Esophagus muscularis mucosa (tissue), 4 donors: ENCODE data around the gene TMEM86B. TPM values are rescaled to one million over a fixed set of nuclear protein-coding genes. Genes with fewer than 3 reads are reported as not detected.

Source experiments
- DNase-seq: peaks from one replicate; pipeline ENCODE4 v3.0.0-alpha.2; 2017; ENCODE audit errors: extremely low spot score
- H3K27ac ChIP-seq, 4 donors: fragments of 200-600 bp; sonication (generic); replicated peaks in 1 of 4; 1 replicate in 3 of 4; 2 replicates in 1 of 4; pipeline ENCODE4 v1.5.1; 2016 to 2019; ENCODE audit warnings: mild to moderate bottlenecking in 1 of 4
- H3K27me3 ChIP-seq, 4 donors: fragments of 200-600 bp; sonication (generic); one replicate each; pipeline versions ENCODE4 v1.5.1 to v1.6.0; 2016 to 2019
- H3K36me3 ChIP-seq, 4 donors: fragments of 200-600 bp; sonication (generic); one replicate each; pipeline ENCODE4 v1.5.1; 2016 to 2019
- H3K4me1 ChIP-seq, 4 donors: fragments of 200-600 bp; sonication (generic); one replicate each; pipeline ENCODE4 v1.5.1; 2016 to 2019
- H3K4me3 ChIP-seq, 4 donors: fragments of 200-600 bp; sonication (generic); 1 replicate in 2 of 4; 2 replicates in 2 of 4; pipeline ENCODE4 v1.5.1; 2016 to 2019; ENCODE audit warnings: mild to moderate bottlenecking in 4 of 4, moderate library complexity in 1 of 4
- H3K9me3 ChIP-seq, 4 donors: fragments of 200-600 bp; sonication (generic); 1 replicate in 3 of 4; 2 replicates in 1 of 4; pipeline ENCODE4 v1.5.1; 2016 to 2019
- CTCF ChIP-seq, 3 experiments: fragments of 200-600 bp in 2 of 3; fragments of 450-650 bp in 1 of 3; sonication (generic) in 2 of 3; IDR thresholded peaks; one replicate each; pipeline ENCODE4 v1.5.1; 2017 to 2019; ENCODE audit warnings: antibody characterized with exemption in 3 of 3, mild to moderate bottlenecking in 2 of 3, moderate library complexity in 1 of 3
- EP300 ChIP-seq: sonication (generic); formaldehyde crosslinking; IDR thresholded peaks from one replicate; pipeline ENCODE4 v1.6.1; 2017; ENCODE audit warnings: antibody characterized with exemption
- POLR2A ChIP-seq: fragments of 450-650 bp; IDR thresholded peaks from one replicate; pipeline ENCODE4 v1.6.1; 2017; ENCODE audit warnings: antibody characterized with exemption, moderate library complexity, mild to moderate bottlenecking, low read depth
- POLR2AphosphoS5 ChIP-seq, 2 donors: sonication (generic); formaldehyde crosslinking; IDR thresholded peaks; one replicate each; pipeline ENCODE4 v1.6.1; 2017; ENCODE audit warnings: antibody characterized with exemption in 2 of 2
- WGBS: methylation state at CpG from one replicate; pipeline ENCODE4 v1.1.5; 2018; 5-methylcytosine and 5-hydroxymethylcytosine counted together
- intact Hi-C: fragments of 100-400 bp; cut with DNase I; formaldehyde crosslinking; loops from one replicate; pipeline ENCODE4 v1.15.1; 2023
- total RNA-seq, 4 donors: library from RNA; depleted of rRNA; stranded (reverse); fragments of >200 nt; gene quantifications; one replicate each; pipeline versions ENCODE4 v1.1.0 to v1.2.1, GENCODE V29; 2016

TMEM86B gene
- total RNA-seq, 4 donors from 2014 or later = 1.7 to 2.8 (median 2.4) TPM

DNA sequence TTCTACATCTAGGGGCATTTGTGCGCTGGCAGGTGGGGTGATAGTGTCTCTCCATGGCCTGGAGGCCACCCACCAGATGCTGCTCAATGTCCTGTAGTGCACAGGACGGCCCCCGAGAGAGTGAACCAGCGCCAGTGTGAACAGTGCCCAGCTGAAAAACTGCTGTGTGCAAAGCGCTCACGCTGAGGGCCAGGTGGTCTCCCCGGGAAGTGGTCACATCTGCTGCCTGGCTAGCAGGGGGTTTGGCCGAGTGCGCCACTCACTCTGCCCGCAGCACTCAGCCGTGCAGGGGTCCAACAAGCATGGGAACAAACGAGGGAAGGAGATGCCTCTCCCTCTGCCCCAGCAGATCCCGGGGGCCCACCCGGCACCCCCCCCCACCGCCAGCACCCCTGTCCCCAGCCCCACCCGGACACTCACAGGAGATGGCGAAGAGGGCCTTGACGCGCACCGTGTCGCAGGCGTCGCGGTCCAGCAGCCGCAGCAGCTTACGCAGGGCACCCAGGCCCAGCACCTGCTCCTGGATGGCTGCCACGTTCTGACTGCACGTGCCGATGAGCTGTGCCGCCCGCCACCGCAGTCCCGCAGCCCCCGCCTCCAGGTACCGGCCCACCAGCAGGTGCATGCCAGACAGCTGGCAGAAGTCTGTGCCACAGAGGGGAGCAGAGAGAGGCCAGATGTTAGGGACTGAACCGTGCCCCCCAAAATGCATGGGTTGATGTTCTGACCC lies 45.6 kb upstream of the TMEM86B start:
- H3K27ac ChIP-seq = no peak overlapping the region
- no peak overlapping the region for H3K4me3 ChIP-seq
- intact Hi-C loops = no loop called here
- WGBS = 96% methylated on average over 8 of the region's 36 CpGs
- no peaks in the 10 kb centered on the region for H3K9me3 ChIP-seq
- H3K36me3 ChIP-seq = peaks cover 23 to 91% (median 71%) of the 10 kb centered on the region in 4 donors
- peaks cover 4 to 9% (median 5%) of the 10 kb centered on the region in 4 donors for H3K4me1 ChIP-seq
- H3K27me3 ChIP-seq = no peaks in the 10 kb centered on the region
- no peak for DNase-seq
- TF ChIP-seq EP300 (no peak), CTCF (IDR thresholded peaks at IDR 0.05) (no peak), POLR2AphosphoS5 (IDR thresholded peaks at IDR 0.05) (no peak), POLR2A (no peak)

- 93% methylated on average over 18 of the region's 18 CpGs for WGBS
- no peaks in the 10 kb centered on the region for H3K9me3 ChIP-seq
- intact Hi-C loops = no loop called here
- no peak for TF ChIP-seq CTCF (IDR thresholded peaks at IDR 0.05)
- no peak for TF ChIP-seq POLR2AphosphoS5 (IDR thresholded peaks at IDR 0.05)
- no peak for TF ChIP-seq POLR2A
- TF ChIP-seq EP300 = no peak
- DNase-seq = no peak
- no peak overlapping the region for H3K4me3 ChIP-seq
- H3K36me3 ChIP-seq = peaks cover 18 to 88% (median 60%) of the 10 kb centered on the region in 4 donors
- no peaks in the 10 kb centered on the region for H3K27me3 ChIP-seq
- no peak overlapping the region for H3K27ac ChIP-seq
- no peaks in the 10 kb centered on the region for H3K4me1 ChIP-seq
Measured at GRCh38 chr19:55272142-55272541, 43.6 kb upstream of the TMEM86B start.

- H3K27me3 ChIP-seq = no peaks in the 10 kb centered on the region
- WGBS = 89% methylated on average over 25 of the region's 25 CpGs
- no peaks in the 10 kb centered on the region for H3K4me1 ChIP-seq
- intact Hi-C loops = no loop called here
- H3K27ac ChIP-seq = no peak overlapping the region
- no peak overlapping the region for H3K4me3 ChIP-seq
- TF ChIP-seq CTCF (IDR thresholded peaks at IDR 0.05) = no peak
- no peak for TF ChIP-seq POLR2A
- no peak for TF ChIP-seq POLR2AphosphoS5 (IDR thresholded peaks at IDR 0.05)
- TF ChIP-seq EP300 = no peak
- no peak for DNase-seq
- H3K36me3 ChIP-seq = peaks cover 13 to 78% (median 55%) of the 10 kb centered on the region in 4 donors
- H3K9me3 ChIP-seq = no peaks in the 10 kb centered on the region
Measured at GRCh38 chr19:55270172-55270942, 41.8 kb upstream of the TMEM86B start.

- H3K36me3 ChIP-seq = peaks cover 11 to 76% (median 54%) of the 10 kb centered on the region in 4 donors
- WGBS = 88% methylated on average over 8 of the region's 8 CpGs
- H3K9me3 ChIP-seq = no peaks in the 10 kb centered on the region
- intact Hi-C loops = no loop called here
- no peak overlapping the region for H3K4me3 ChIP-seq
- H3K27ac ChIP-seq = no peak overlapping the region
- no peak for TF ChIP-seq POLR2A
- TF ChIP-seq CTCF (IDR thresholded peaks at IDR 0.05) = no peak
- H3K27me3 ChIP-seq = no peaks in the 10 kb centered on the region
- no peaks in the 10 kb centered on the region for H3K4me1 ChIP-seq
- DNase-seq = no peak
Measured at GRCh38 chr19:55269299-55269698, 40.7 kb upstream of the TMEM86B start.
